Left ventricle myocardium superior (tissue), 1 donor: ENCODE results near the gene DNASE1. TPM values are rescaled to one million over a fixed set of nuclear protein-coding genes. Genes with fewer than 3 reads are reported as not detected.
A peak's percentile ranks its signal among the peaks of the same experiment; 100 is the strongest.
"Not testable (repeated sequence)": the region's sequence is repeated elsewhere in the genome, so short reads cannot be mapped to it uniquely, and the experiment has no call there.

Experiments used
- ATAC-seq: fragments of 200-7000 bp; cut with Tn5 transposase; one replicate; pipeline ENCODE4 v1.9.1; 2020; ENCODE audit warnings: mild to moderate bottlenecking, moderate library complexity
- DNase-seq: peaks from one replicate; pipeline ENCODE4 v3.0.0-alpha.2; 2020
- intact Hi-C: fragments of 100-400 bp; cut with micrococcal nuclease; formaldehyde crosslinking; loops from one replicate; pipeline ENCODE4 v1.11.0; 2022
- long read RNA-seq: library from polyadenylated mRNA; unstranded; transcript quantifications from one replicate; pipeline ENCODE4 v2.0.0, GENCODE V29; 2021
- total RNA-seq: library from RNA; stranded (reverse); fragmentation: NEBNext Ultra II Directional; extraction: Animal tissue kit (Norgen Biotek cat#: 25700); gene quantifications from one replicate; pipeline ENCODE4 v1.2.1, GENCODE V29; 2021
- donor health status: DM: no; HTN: yes; CAD: no; lungs with severe emphysema.

DNASE1 gene, protein sequence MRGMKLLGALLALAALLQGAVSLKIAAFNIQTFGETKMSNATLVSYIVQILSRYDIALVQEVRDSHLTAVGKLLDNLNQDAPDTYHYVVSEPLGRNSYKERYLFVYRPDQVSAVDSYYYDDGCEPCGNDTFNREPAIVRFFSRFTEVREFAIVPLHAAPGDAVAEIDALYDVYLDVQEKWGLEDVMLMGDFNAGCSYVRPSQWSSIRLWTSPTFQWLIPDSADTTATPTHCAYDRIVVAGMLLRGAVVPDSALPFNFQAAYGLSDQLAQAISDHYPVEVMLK
- total RNA-seq, result 9.2 TPM
- long read RNA-seq, partial matches to known transcripts, result 1 of 12 reads
- long read RNA-seq, other reads (novel, unspliced or antisense), result 11 of 12 reads

DNA sequence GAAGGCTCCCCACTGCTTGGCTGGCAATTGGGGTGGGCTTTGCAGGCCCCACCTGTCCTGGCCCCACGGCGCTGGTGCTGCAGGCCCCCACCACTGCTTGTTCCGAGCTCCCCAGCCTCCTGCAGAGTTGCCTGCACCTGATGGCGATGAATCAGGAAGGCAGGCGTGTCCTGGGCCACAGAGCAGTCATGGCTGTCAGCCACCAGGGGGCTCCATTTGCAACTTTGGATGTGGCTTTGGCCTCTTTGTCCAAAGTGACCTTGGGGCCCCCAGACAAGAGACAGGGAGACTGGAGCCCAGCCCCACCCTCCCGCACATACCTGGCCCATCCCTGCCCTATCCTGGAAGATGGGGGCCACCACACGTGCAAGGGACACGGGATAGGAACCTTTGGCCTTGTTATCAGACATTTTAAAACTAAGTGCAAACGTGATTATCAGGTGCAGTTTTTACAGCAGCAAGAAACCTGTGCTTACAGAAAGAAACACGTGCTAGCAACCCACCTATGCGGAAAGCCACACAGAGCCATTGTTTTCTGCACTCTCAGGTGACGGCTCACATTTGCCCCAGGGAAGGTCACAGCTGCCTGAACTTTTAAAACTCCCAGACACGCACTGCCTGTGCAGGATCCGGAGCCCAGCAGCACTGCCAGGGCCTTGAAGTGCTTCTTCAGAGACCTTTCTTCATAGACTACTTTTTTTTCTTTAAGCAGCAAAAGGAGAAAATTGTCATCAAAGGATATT lies at the start of gene DNASE1:
Gene DNASE1 (plus strand): TSS at position 443 of the 743 bp plus-strand sequence. CDS start 683 bp downstream, outside the sequence.
- ATAC-seq (peak; percentile 58), DNase-seq (peak; percentile 56)
- intact Hi-C loops, result no loop called here

DNA sequence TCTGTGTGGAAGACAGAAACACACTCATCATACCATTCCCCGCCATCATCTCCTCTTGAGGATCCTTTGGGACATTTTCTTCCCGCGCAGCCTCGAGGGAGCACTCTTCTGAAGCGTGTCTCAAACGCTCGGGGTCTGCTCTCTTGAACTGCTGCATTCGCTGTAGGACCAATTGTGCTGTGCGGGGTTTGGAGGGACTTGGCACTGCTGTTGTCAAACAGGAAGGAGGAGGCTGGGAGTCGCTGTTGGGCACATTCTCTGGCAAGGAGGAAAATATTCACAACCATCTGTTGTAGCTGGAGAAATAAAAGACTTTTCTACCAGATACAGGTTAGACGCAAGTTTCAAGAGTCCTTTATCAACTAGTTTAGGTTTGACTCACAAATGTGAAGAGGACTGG lies 48.0 kb upstream of the DNASE1 start:
- no peak for DNase-seq
- intact Hi-C loops, result no loop called here
- ATAC-seq, result no peak

GRCh38 chr16:3607161-3607560 lies 47.3 kb upstream of the DNASE1 start:
- no peak for ATAC-seq
- DNase-seq, result no peak
- intact Hi-C loops, result no loop called here

- intact Hi-C loops, result no loop called here
- ATAC-seq, result no peak
- no peak for DNase-seq
Observed at GRCh38 chr16:3607634-3608033, 46.9 kb upstream of the DNASE1 start.

- DNase-seq, result no peak
- intact Hi-C loops, result no loop called here
- ATAC-seq, result no peak
Observed at GRCh38 chr16:3608069-3608468, 46.4 kb upstream of the DNASE1 start.

DNA sequence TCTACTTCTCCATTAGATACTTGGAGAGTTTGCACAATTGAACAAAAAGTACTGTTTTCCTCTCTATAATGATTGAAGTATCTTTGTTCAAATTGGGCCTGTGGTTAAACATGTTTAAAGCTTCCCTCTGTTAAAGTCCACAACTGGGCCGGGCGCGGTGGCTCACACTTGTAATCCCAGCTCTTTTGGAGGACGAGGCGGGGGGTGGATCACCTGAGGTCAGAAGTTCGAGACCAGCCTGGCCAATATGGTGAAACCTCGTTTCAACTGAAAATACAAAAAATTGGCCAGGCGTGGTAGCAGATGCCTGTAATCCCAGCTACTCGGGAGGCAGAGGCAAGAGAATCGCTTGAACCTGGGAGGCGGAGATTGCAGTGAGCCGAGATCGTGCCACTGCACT lies 45.5 kb upstream of the DNASE1 start:
- DNase-seq, ATAC-seq, intact Hi-C loops: not testable (repeated sequence)

GRCh38 chr16:3609895-3610697 lies 44.4 kb upstream of the DNASE1 start:
- DNase-seq, result no peak
- ATAC-seq, result no peak
- intact Hi-C loops, result no loop called here

DNA sequence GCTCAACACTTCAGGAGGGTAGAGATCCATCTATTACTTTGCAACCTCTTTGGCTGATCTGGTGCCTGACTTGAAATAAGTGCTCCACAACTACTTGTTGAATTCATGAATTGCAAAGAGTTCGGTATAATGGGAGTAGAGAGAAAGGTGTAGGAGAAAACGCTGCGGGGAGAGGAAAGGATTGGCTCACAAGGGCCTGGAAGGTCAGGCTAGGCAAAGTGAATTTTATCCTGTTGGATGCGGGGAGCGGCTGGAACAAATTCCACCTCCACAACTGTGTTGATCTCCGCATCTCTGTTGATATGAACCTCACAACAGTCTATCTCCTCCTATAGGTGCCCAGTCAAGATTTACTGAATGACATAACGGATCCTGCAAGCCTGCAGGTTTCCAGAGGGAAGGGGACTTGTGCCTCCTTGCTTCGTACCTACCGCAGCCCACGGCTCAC lies 43.8 kb upstream of the DNASE1 start:
- ATAC-seq (no peak), DNase-seq (no peak)
- intact Hi-C loops, result no loop called here

DNA sequence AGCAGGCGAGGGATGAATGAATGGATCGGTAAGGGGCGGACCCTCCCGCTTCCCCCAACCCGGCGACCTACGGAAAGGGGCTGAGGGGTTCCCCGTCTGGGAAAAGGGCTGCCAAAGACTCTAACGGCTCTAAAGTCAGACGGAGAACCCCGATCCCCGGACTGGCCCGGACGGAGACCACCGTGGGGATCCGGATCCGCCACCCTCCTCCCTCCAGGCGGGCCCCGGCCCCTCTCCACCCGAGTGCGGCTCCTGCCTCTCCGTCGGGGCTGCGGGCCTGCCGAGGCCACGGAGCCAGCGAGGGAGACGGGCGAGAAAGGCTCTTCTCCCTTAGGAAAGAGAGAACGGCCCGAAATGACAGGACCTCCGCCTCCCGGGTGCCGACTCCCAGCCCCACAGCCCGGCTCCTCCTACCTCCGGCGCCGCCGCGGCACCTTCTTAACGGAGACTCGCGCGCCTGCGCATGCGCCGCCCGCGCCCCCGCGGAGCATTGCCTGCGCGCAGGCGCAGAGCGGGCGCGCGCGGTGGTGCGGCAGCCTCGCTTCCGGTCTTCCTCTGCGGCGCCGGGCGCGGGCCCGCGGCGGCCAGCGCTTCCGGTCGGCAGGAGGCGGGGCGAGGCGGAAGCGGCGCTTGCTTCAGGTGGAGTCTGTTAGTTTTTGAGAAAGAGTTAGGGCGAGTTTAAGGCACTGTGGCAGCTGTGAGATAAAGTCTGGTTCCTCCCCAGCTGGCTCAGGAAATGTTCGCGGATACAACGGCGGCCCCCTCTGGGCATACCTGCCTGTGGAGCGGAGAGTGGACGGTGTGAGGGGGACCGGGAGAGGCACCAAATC lies 43.1 kb upstream of the DNASE1 start, which contains the start of gene SLX4:
Gene SLX4 (minus strand): TSS at position 461 of the 830 bp plus-strand sequence. CDS start 2,642 bp downstream, outside the sequence.
- intact Hi-C loops, result no loop called here
- ATAC-seq (peak; percentile 98), DNase-seq (peak; percentile 97)

- no peak for ATAC-seq
- DNase-seq, result no peak
- intact Hi-C loops, result no loop called here
Observed at GRCh38 chr16:3612510-3613466, 41.7 kb upstream of the DNASE1 start.

- ATAC-seq, result no peak
- intact Hi-C loops, result no loop called here
- no peak for DNase-seq
Observed at GRCh38 chr16:3618769-3619141, 35.7 kb upstream of the DNASE1 start.

DNA sequence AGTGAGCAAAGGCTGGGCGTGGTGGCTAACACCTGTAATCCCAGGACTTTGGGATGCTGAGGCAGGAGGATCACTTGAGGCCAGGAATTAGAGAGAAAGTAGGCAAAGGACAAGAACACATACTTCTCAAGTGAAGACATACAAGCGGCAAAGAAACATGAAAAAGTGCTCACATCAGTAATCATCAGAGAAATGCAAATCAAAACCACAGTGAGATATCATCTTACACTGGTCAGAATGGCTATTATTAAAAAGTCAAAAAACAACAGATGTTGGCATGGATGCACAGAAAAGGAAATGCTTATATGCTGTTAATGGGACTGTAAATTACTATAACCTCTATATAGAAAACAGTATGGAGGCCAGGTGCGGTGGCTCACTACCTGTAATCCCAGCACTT lies 30.8 kb upstream of the DNASE1 start:
- DNase-seq, result no peak
- no peak for ATAC-seq
- intact Hi-C loops, result no loop called here

GRCh38 chr16:3625331-3625730 lies 29.2 kb upstream of the DNASE1 start:
- intact Hi-C loops, result no loop called here
- no peak for DNase-seq
- no peak for ATAC-seq

DNA sequence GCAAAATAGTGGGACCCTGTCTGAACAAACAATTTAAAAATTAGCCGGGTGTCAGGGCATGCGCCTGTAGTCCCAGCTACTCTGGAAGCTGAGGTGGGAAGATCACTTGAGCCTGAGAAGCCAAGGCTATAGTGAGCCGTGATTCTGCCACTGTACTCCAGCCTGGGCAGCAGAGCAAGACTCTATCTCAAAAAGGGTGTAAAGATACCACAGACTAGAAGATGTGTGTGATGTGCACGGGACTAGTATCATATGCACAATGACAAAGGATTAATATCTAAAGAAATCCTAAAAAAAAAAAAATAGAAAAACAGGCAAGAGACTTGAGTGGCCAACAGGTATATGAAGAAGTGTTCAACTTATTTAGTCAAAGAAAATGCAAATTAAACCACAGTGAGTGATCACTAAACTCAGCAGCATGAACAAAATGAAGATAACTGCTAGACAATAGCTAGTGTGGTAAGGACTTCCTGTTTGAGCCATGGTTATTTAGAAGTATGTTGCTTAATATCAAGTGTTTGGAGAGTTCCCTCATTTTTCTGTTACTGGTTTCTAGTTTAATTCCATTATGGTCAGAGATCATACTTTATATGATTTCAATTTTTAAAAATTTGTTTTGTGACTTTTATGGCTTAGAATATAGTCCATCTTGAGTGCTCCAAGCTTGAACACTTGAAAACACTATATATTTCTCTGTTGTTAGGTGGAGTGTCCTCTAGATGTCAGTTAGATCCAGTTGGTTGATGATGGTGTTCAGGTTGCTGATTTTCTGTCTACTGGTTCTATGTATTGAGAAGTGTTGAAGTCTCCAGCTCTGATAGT lies 28.4 kb upstream of the DNASE1 start:
- no peak for DNase-seq
- intact Hi-C loops, result no loop called here
- no peak for ATAC-seq

- intact Hi-C loops, result no loop called here
- ATAC-seq (no peak), DNase-seq (no peak)
Observed at GRCh38 chr16:3637371-3637923, 17.0 kb upstream of the DNASE1 start.

DNA sequence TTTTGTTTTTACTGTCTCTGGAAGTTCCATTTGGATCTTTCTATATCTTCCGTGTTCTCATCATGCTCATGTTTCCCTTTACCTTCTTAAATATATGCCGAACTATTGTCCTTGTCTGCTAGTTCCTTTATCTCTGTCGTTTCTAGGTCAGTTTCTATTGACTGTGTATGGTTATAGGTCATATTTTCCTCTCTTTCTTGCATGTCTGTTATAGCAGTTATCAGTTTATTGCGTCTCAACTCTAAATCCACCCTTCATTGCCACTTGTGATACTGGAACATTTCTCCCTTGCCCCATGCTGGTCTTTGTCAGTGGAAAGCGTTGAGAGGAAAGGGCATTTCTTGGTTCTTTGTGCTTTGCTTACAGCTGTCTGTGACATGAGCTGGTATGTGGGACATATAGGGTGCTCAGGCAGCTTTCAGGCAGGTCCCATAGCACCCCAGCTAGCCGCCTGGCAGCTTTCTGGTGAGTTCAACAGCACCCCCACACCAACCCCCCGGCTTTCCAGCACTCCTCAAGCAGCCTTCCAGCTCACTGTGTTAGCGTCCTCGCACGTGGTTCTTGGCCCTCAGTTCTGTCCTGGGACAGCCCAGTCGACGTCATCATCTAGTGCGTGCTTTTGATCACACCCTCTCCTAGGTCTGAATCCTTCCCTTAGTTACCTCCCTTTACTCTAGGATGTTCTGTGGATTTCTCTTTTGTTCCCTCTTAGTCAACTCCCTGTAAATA lies 15.4 kb upstream of the DNASE1 start:
- intact Hi-C loops, result no loop called here
- DNase-seq (no peak), ATAC-seq (no peak)
